Measurements from ENCODE around the gene VIL1. TPM values are rescaled to one million over a fixed set of nuclear protein-coding genes. Genes with fewer than 3 reads are reported as not detected.

The VIL1 gene
- total RNA-seq, 2 experiments from 2014 or later = not detected

DNA sequence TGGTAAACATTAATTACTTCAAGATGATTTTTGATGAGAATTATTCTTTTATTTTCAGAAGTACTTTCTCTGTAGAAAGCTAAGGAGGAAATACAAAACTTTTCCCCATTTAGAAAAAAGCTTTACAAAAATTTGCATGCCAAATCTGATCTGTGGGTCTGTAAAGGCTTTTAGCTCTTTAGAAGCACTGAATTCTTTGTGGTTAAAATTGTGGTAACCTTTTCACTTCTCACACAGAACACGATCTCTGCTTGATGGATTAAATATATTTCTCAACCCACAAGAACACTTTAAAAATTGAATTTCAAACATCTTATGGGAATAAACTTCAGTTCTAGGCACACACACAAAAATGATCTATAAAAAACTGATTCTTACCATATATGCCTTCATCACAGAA is 63.7 kb downstream of the VIL1 start:
- H3K36me3 Mint-ChIP-seq (ENCODE audit: low read depth) = peaks cover 56% of the 10 kb centered on the region
- H3K9me3 Mint-ChIP-seq (ENCODE audit: insufficient read depth) = no peaks in the 10 kb centered on the region
- no peak overlapping the region for H3K4me3 Mint-ChIP-seq
- CTCF ChIA-PET = interaction anchor here (0.9 kb wide), 1 partner anchor 17 kb away, joined by 4 read pairs; no protein-coding TSS in a partner anchor
- ATAC-seq (no peak), DNase-seq (no peak)
- POLR2A ChIA-PET = no interaction called here
- H3K27ac Mint-ChIP-seq = no peak overlapping the region
- no peaks in the 10 kb centered on the region for H3K27me3 Mint-ChIP-seq (ENCODE audit: low read depth)
- peaks cover 14% of the 10 kb centered on the region for H3K4me1 Mint-ChIP-seq (ENCODE audit: low read depth)

GRCh38 chr2:218485986-218486667 is 67.2 kb downstream of the VIL1 start:
- Mint-ChIP-seq H3K27me3 (ENCODE audit: low read depth) (no peaks in the 10 kb centered on the region), H3K4me1 (ENCODE audit: low read depth) (peaks cover 14% of the 10 kb centered on the region), H3K4me3 (no peak overlapping the region), H3K27ac (no peak overlapping the region), H3K36me3 (ENCODE audit: low read depth) (peaks cover 58% of the 10 kb centered on the region), H3K9me3 (ENCODE audit: insufficient read depth) (no peaks in the 10 kb centered on the region)
- CTCF ChIA-PET = no interaction called here
- POLR2A ChIA-PET = interaction anchor here (1.1 kb wide), 1 partner anchor 8 kb away, joined by 4 read pairs; no protein-coding TSS in a partner anchor
- ATAC-seq (no peak), DNase-seq (no peak)

DNA sequence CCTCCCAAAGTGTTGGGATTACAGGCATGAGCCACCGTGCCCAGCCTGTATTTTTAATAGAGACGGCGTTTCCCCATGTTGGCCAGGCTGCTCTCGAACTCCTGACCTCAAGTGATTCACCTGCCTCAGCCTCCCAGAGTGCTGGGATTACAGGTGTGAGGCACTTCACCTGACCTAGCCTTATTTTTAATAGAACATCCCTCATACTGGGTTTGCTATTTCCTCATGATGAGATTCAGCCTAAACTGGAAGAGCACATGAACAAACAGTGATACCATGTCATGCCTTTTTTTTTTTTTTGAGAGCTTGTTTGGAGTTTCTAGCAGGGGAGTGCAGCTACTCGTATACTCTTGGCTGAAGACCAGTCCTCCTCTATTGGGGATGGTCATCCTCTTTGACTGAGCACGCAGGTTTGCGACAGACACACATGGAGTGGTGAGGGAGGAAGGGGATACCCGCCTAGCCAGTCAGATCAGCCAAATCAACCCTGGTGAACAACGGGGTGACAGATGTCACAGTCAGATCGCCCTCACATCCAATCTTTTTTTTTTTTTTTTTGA is 81.7 kb downstream of the VIL1 start:
- Mint-ChIP-seq H3K27me3 (ENCODE audit: low read depth) (no peaks in the 10 kb centered on the region), H3K4me3 (no peak overlapping the region), H3K9me3 (ENCODE audit: insufficient read depth) (no peaks in the 10 kb centered on the region), H3K27ac (no peak overlapping the region), H3K36me3 (ENCODE audit: low read depth) (peaks cover 42% of the 10 kb centered on the region), H3K4me1 (ENCODE audit: low read depth) (no peaks in the 10 kb centered on the region)
- POLR2A ChIA-PET = no interaction called here
- CTCF ChIA-PET = interaction anchor here (1.0 kb wide), 1 partner anchor 48 kb away, joined by 3 read pairs; no protein-coding TSS in a partner anchor
- DNase-seq (no peak), ATAC-seq (no peak)

DNA sequence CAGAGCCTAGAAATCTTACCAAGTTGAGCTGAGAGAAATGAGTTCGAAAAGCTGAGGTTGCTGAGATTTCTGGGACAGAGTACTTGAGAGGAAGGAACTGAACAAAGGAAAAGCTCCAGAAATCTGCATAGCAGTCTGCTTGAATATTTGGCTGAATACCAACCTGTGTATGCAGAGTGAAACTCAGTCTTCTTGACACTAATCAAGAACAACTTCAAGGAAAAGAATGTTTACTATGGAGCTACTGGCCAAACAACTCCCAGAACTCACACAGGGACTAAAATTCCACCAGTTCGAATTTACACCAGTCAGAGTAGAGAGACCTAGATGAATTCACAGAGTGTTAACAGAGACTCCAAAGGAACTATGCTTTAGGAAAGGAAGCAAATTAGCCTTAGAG is 82.7 kb downstream of the VIL1 start:
- H3K4me3 Mint-ChIP-seq = no peak overlapping the region
- ChIA-PET CTCF (interaction anchor here (1.4 kb wide), 1 partner anchor 9 kb away, joined by 5 read pairs; no protein-coding TSS in a partner anchor), POLR2A (interaction anchor here (0.8 kb wide), 1 partner anchor 66 kb away, joined by 3 read pairs; no protein-coding TSS in a partner anchor)
- no peak for ATAC-seq
- peaks cover 44% of the 10 kb centered on the region for H3K36me3 Mint-ChIP-seq (ENCODE audit: low read depth)
- no peaks in the 10 kb centered on the region for H3K4me1 Mint-ChIP-seq (ENCODE audit: low read depth)
- H3K9me3 Mint-ChIP-seq (ENCODE audit: insufficient read depth) = no peaks in the 10 kb centered on the region
- no peaks in the 10 kb centered on the region for H3K27me3 Mint-ChIP-seq (ENCODE audit: low read depth)
- H3K27ac Mint-ChIP-seq = no peak overlapping the region
- DNase-seq = no peak

Small RNAs within 50 kb of the gene (microRNA-seq; reads per million reads assigned to microRNA genes)
- gene MIR26B = 52,643 reads per million, percentile 99 among the genes with 10 or more reads in this experiment

Other genes with a start within 250 kb of the VIL1 start
- 100 to 1,000 TPM; 821 to 844 TPM for gene ARPC2, start 201.9 kb upstream of the VIL1 start, total RNA-seq
- under 1 TPM; 0.97 TPM for gene GPBAR1, start 158.1 kb upstream of the VIL1 start, total RNA-seq
- gene AAMP, start 149.0 kb upstream of the VIL1 start, total RNA-seq = 10 to 100 TPM; 52.6 to 56.2 TPM
- gene PNKD, start 148.6 kb upstream of the VIL1 start, total RNA-seq = 10 to 100 TPM; 36.7 to 37.6 TPM
- gene TMBIM1, start 126.6 kb upstream of the VIL1 start, total RNA-seq = 10 to 100 TPM; 52.9 to 58.9 TPM
- not detected for gene CATIP, start 62.3 kb upstream of the VIL1 start, total RNA-seq
- under 1 TPM; 0.21 to 0.29 TPM for gene SLC11A1, start 36.9 kb upstream of the VIL1 start, total RNA-seq
- gene CTDSP1, start 19.3 kb upstream of the VIL1 start, total RNA-seq = 100 to 1,000 TPM; 175 to 185 TPM
- gene USP37, start 149.2 kb downstream of the VIL1 start, total RNA-seq = 10 to 100 TPM; 33.9 to 38.1 TPM
- 10 to 100 TPM; 96.8 to 97.3 TPM for gene CNOT9, start 149.7 kb downstream of the VIL1 start, total RNA-seq
- under 1 TPM; 0.26 to 0.32 TPM for gene PLCD4, start 188.8 kb downstream of the VIL1 start, total RNA-seq
- gene ZNF142, start 240.5 kb downstream of the VIL1 start, total RNA-seq = 10 to 100 TPM; 49.2 to 53.1 TPM
- 10 to 100 TPM; 50.1 to 50.5 TPM for gene BCS1L, start 240.6 kb downstream of the VIL1 start, total RNA-seq